Measurements from ENCODE around the gene PPHLN1.

The PPHLN1 gene

GRCh38 chr12:42482748-42483520 lies 157.0 kb downstream of the PPHLN1 start:
- peaks cover 13% of the 10 kb centered on the region for H3K4me1 Mint-ChIP-seq (ENCODE audit: low read depth)
- H3K4me3 Mint-ChIP-seq: peak overlapping the region; percentile 77
- peaks cover 91% of the 10 kb centered on the region for H3K27me3 Mint-ChIP-seq
- no peak overlapping the region for H3K27ac Mint-ChIP-seq
- H3K36me3 Mint-ChIP-seq (ENCODE audit: low read depth): no peaks in the 10 kb centered on the region
- H3K9me3 Mint-ChIP-seq: no peaks in the 10 kb centered on the region
- peak; percentile 75 for DNase-seq

GRCh38 chr12:42483521-42483790 lies 157.5 kb downstream of the PPHLN1 start:
- Mint-ChIP-seq H3K4me1 (ENCODE audit: low read depth) (peaks cover 13% of the 10 kb centered on the region), H3K27me3 (peaks cover 90% of the 10 kb centered on the region), H3K27ac (no peak overlapping the region), H3K36me3 (ENCODE audit: low read depth) (no peaks in the 10 kb centered on the region), H3K4me3 (peak overlapping the region; percentile 79), H3K9me3 (no peaks in the 10 kb centered on the region)
- DNase-seq: peak; percentile 55

- Mint-ChIP-seq H3K27me3 (peaks cover 79% of the 10 kb centered on the region), H3K4me1 (ENCODE audit: low read depth) (peaks cover 13% of the 10 kb centered on the region), H3K9me3 (no peaks in the 10 kb centered on the region), H3K4me3 (no peak overlapping the region), H3K36me3 (ENCODE audit: low read depth) (no peaks in the 10 kb centered on the region), H3K27ac (no peak overlapping the region)
- no peak for DNase-seq
Observed at GRCh38 chr12:42484996-42485395, 159.0 kb downstream of the PPHLN1 start.

DNA sequence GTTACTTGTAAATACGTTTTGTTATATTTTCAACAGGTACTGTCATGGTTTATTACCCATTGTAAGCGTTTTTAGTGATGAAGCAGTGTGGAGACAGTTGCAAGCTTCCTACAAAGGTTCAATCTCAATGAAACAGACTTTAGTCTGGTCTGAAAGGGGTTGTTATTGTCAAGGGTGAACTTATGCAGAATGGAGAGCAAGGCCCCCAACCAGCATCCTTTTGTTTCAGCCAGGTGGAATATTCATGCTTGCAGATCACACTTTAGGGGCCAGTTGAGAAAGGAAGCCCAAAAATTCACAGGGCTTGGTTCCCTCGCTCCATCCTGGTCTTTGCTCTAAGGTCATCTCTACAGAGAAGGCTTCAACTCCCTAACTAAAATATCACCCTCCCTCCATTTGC lies 159.9 kb downstream of the PPHLN1 start:
- no peak overlapping the region for H3K4me3 Mint-ChIP-seq
- peaks cover 77% of the 10 kb centered on the region for H3K27me3 Mint-ChIP-seq
- H3K36me3 Mint-ChIP-seq (ENCODE audit: low read depth): no peaks in the 10 kb centered on the region
- no peak for DNase-seq
- H3K4me1 Mint-ChIP-seq (ENCODE audit: low read depth): peaks cover 13% of the 10 kb centered on the region
- no peak overlapping the region for H3K27ac Mint-ChIP-seq
- H3K9me3 Mint-ChIP-seq: no peaks in the 10 kb centered on the region

- H3K36me3 Mint-ChIP-seq (ENCODE audit: low read depth): no peaks in the 10 kb centered on the region
- no peak overlapping the region for H3K4me3 Mint-ChIP-seq
- no peak for DNase-seq
- no peak overlapping the region for H3K27ac Mint-ChIP-seq
- peaks cover 71% of the 10 kb centered on the region for H3K27me3 Mint-ChIP-seq
- H3K4me1 Mint-ChIP-seq (ENCODE audit: low read depth): peaks cover 13% of the 10 kb centered on the region
- no peaks in the 10 kb centered on the region for H3K9me3 Mint-ChIP-seq
Observed at GRCh38 chr12:42486407-42486806, 160.4 kb downstream of the PPHLN1 start.

DNA sequence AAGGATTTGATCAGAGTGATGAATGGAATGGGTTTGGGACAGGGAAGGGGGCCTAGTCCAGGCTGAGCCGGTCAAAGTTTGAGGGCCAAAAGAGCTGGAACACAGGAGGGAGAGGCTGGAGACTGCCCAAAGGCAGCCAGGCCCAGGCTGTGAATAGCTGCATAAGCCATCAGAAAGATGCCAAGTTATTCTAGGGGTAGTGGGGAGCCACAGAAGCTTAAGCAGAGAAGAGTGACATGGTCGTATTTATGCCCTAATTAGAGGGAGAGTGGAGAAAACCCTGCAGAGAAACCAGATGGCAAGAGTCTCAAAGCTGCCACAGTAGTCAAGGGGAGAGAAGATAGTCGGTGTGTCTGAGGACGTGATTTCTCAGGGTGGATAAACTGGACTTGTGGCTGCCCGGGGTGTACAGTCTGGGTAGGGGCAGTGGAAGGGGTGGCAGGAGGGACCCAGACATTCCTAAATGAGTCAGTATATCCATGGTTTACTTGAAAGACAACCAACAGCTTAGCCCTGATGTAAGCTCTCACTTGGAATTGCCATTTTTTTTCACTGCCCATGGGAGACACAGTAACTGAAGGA lies 164.4 kb downstream of the PPHLN1 start:
- DNase-seq: no peak
- no peak overlapping the region for H3K4me3 Mint-ChIP-seq
- H3K27me3 Mint-ChIP-seq: peaks cover 44% of the 10 kb centered on the region
- no peak overlapping the region for H3K27ac Mint-ChIP-seq
- H3K9me3 Mint-ChIP-seq: no peaks in the 10 kb centered on the region
- no peaks in the 10 kb centered on the region for H3K36me3 Mint-ChIP-seq (ENCODE audit: low read depth)
- no peaks in the 10 kb centered on the region for H3K4me1 Mint-ChIP-seq (ENCODE audit: low read depth)

Measured in activated T-cell treated with anti-CD3 and anti-CD28 coated beads, Interleukin-2, amount 50 U/mL, for 24 hours (primary cell).